GM21528 (cell line): Measurements from ENCODE around the gene LRFN3.
"Not testable (repeated sequence)": the region's sequence is repeated elsewhere in the genome, so short reads cannot be mapped to it uniquely, and the experiment has no call there.

Experiments used
- ATAC-seq: cut with Tn5 transposase; IDR thresholded peaks from one replicate; pipeline ENCODE4 v1.9.1; 2021; ENCODE audit warnings: mild to moderate bottlenecking, moderate library complexity; ENCODE audit not compliant: unreplicated experiment, low FRiP score

Gene LRFN3

GRCh38 chr19:35935911-35936737 is at the start of gene LRFN3:
TSS of gene LRFN3 (plus strand) at chr19:35936374. CDS start at chr19:35939426, 3,052 bp downstream.
- no peak for ATAC-seq

GRCh38 chr19:35887197-35887596 is 49.0 kb upstream of the LRFN3 start:
- no peak for ATAC-seq

- ATAC-seq, result no peak
Observed at GRCh38 chr19:35888398-35888797, 47.8 kb upstream of the LRFN3 start.

GRCh38 chr19:35889370-35890112 is 46.6 kb upstream of the LRFN3 start:
- ATAC-seq, result no peak

- ATAC-seq, result no peak
Observed at GRCh38 chr19:35890113-35890650, 46.0 kb upstream of the LRFN3 start.

- not testable (repeated sequence) for ATAC-seq
Observed at GRCh38 chr19:35891819-35892218, 44.4 kb upstream of the LRFN3 start.

GRCh38 chr19:35894342-35894741 is 41.8 kb upstream of the LRFN3 start:
- ATAC-seq, result no peak

- no peak for ATAC-seq
Observed at GRCh38 chr19:35895911-35896642, 40.1 kb upstream of the LRFN3 start.

GRCh38 chr19:35896643-35897040 is 39.5 kb upstream of the LRFN3 start:
- no peak for ATAC-seq

- no peak for ATAC-seq
Observed at GRCh38 chr19:35897706-35898451, 38.3 kb upstream of the LRFN3 start.

GRCh38 chr19:35898499-35898809 is 37.7 kb upstream of the LRFN3 start:
- no peak for ATAC-seq

- peak; percentile 50 for ATAC-seq
Observed at GRCh38 chr19:35899547-35900214, 36.5 kb upstream of the LRFN3 start.

GRCh38 chr19:35901055-35901644 is 35.0 kb upstream of the LRFN3 start:
- no peak for ATAC-seq

GRCh38 chr19:35901854-35902661 is 34.1 kb upstream of the LRFN3 start, which contains the start of gene HCST:
TSS of gene HCST (plus strand) at chr19:35902529. CDS start at chr19:35902594, 65 bp downstream.
- ATAC-seq, result no peak

GRCh38 chr19:35902870-35903475 is 33.2 kb upstream of the LRFN3 start:
- ATAC-seq, result no peak

GRCh38 chr19:35903550-35904179 is 32.5 kb upstream of the LRFN3 start:
- ATAC-seq, result peak; percentile 30

- ATAC-seq, result no peak
Observed at GRCh38 chr19:35904311-35905068, 31.7 kb upstream of the LRFN3 start.
